H9 (cell line): ENCODE data around the gene PLAU. TPM values are rescaled to one million over a fixed set of nuclear protein-coding genes. Genes with fewer than 3 reads are reported as not detected.

Experiments used
- DNase-seq: peaks from one replicate; pipeline ENCODE4 v3.0.0-alpha.2; 2017
- H2AFZ ChIP-seq: one replicate; pipeline ENCODE4 v1.6.1; 2013; ENCODE audit warnings: mild to moderate bottlenecking, low read length, control low read depth, moderate library complexity
- H2AK5ac ChIP-seq: 2 replicates; pipeline ENCODE4 v1.6.1; 2013; ENCODE audit warnings: low read length, control low read depth, mixed read lengths; ENCODE audit not compliant: insufficient read length
- H2BK120ac ChIP-seq: one replicate; pipeline ENCODE4 v1.6.1; 2013; ENCODE audit warnings: low read depth, mild to moderate bottlenecking, low read length, control low read depth, inconsistent platforms; ENCODE audit not compliant: poor library complexity, severe bottlenecking
- H2BK12ac ChIP-seq: 2 replicates; pipeline ENCODE4 v1.6.1; 2013; ENCODE audit warnings: low read length, control low read depth, mixed read lengths, low read depth; ENCODE audit not compliant: insufficient read length
- H2BK15ac ChIP-seq: 2 replicates; pipeline ENCODE4 v1.6.1; 2013; ENCODE audit warnings: low read depth, low read length, control low read depth
- H2BK20ac ChIP-seq: one replicate; pipeline ENCODE4 v1.6.1; 2013; ENCODE audit warnings: low read depth, mild to moderate bottlenecking, low read length, control low read depth, inconsistent platforms; ENCODE audit not compliant: poor library complexity, severe bottlenecking
- H2BK5ac ChIP-seq: 2 replicates; pipeline ENCODE4 v1.6.1; 2013; ENCODE audit warnings: low read length, control low read depth, mixed read lengths; ENCODE audit not compliant: insufficient read length
- H3K14ac ChIP-seq: 2 replicates; pipeline ENCODE4 v1.6.1; 2013; ENCODE audit warnings: low read length, control low read depth; ENCODE audit not compliant: insufficient read depth
- H3K18ac ChIP-seq: 2 replicates; pipeline ENCODE4 v1.6.1; 2013; ENCODE audit warnings: low read depth, mild to moderate bottlenecking, mixed read lengths, low read length, control low read depth; ENCODE audit not compliant: insufficient read length
- H3K23ac ChIP-seq: 2 replicates; pipeline ENCODE4 v1.6.1; 2013; ENCODE audit warnings: low read length, control low read depth, mixed read lengths, low read depth; ENCODE audit not compliant: insufficient read length
- H3K23me2 ChIP-seq: 2 replicates; pipeline ENCODE4 v1.6.1; 2013; ENCODE audit warnings: low read depth, mild to moderate bottlenecking, mixed read lengths, low read length, control low read depth; ENCODE audit not compliant: insufficient read length, poor library complexity, severe bottlenecking
- H3K27ac ChIP-seq: 2 replicates; pipeline ENCODE4 v1.5.1; 2013; ENCODE audit warnings: low read length, control low read depth, mixed read lengths, low read depth; ENCODE audit not compliant: insufficient read length
- H3K27me3 ChIP-seq: 2 replicates; pipeline ENCODE4 v1.6.1; 2013; ENCODE audit warnings: low read length, control low read depth, inconsistent platforms; ENCODE audit not compliant: insufficient read depth
- H3K4ac ChIP-seq: 2 replicates; pipeline ENCODE4 v1.6.1; 2013; ENCODE audit warnings: low read depth, mild to moderate bottlenecking, control low read depth, inconsistent platforms, low read length, moderate library complexity
- H3K4me1 ChIP-seq: 2 replicates; pipeline ENCODE4 v1.6.1; 2013; ENCODE audit warnings: low read length, control low read depth, inconsistent platforms; ENCODE audit not compliant: insufficient read depth
- H3K4me2 ChIP-seq: 2 replicates; pipeline ENCODE4 v1.6.1; 2013; ENCODE audit warnings: low read length, control low read depth, mixed read lengths; ENCODE audit not compliant: insufficient read length, insufficient read depth
- H3K56ac ChIP-seq: 2 replicates; pipeline ENCODE4 v1.6.1; 2013; ENCODE audit warnings: low read depth, mild to moderate bottlenecking, mixed read lengths, low read length, control low read depth; ENCODE audit not compliant: insufficient read length
- H3K79me1 ChIP-seq: 2 replicates; pipeline ENCODE4 v1.6.1; 2013; ENCODE audit warnings: low read depth, mild to moderate bottlenecking, moderate library complexity, low read length, control low read depth, inconsistent platforms; ENCODE audit not compliant: insufficient read depth, poor library complexity, severe bottlenecking
- H3K79me2 ChIP-seq: 2 replicates; pipeline ENCODE4 v1.6.1; 2013; ENCODE audit warnings: low read length, control low read depth, inconsistent platforms; ENCODE audit not compliant: insufficient read depth
- H3K9ac ChIP-seq: 2 replicates; pipeline ENCODE4 v1.6.1; 2013; ENCODE audit warnings: low read length, control low read depth, mixed read lengths; ENCODE audit not compliant: insufficient read length; ENCODE audit errors: extremely low read depth
- H3K9me3 ChIP-seq: one replicate; pipeline ENCODE4 v1.6.1; 2013; ENCODE audit warnings: low read depth, low read length, inconsistent platforms; ENCODE audit not compliant: control insufficient read depth
- H3T11ph ChIP-seq: one replicate; pipeline ENCODE4 v1.6.1; 2013; ENCODE audit warnings: mild to moderate bottlenecking, low read length, control low read depth, inconsistent platforms
- H4K20me1 ChIP-seq: one replicate; pipeline ENCODE4 v1.6.1; 2013; ENCODE audit not compliant: control insufficient read depth, insufficient read length, insufficient read depth
- H4K5ac ChIP-seq: 2 replicates; pipeline ENCODE4 v1.6.1; 2013; ENCODE audit warnings: low read depth, mild to moderate bottlenecking, mixed read lengths, low read length, control low read depth; ENCODE audit not compliant: insufficient read length
- H4K8ac ChIP-seq: replicated peaks from 2 replicates; pipeline ENCODE4 v1.6.1; 2013; ENCODE audit warnings: low read length, control low read depth, mixed read lengths, low read depth; ENCODE audit not compliant: insufficient read length
- H4K91ac ChIP-seq: 2 replicates; pipeline ENCODE4 v1.6.1; 2013; ENCODE audit warnings: low read depth, mild to moderate bottlenecking, moderate library complexity, mixed read lengths, low read length, control low read depth; ENCODE audit not compliant: insufficient read length
- H3K27ac Mint-ChIP-seq, 3 experiments: 2 replicates in 2 of 3; 3 replicates in 1 of 3; pipeline ENCODE4 v1.8.0; 2020 to 2021; ENCODE audit warnings: mixed read lengths in 3 of 3, mild to moderate bottlenecking in 1 of 3, moderate library complexity in 1 of 3
- H3K27me3 Mint-ChIP-seq: 2 replicates; pipeline ENCODE4 v1.8.0; 2021; ENCODE audit warnings: low read depth, mild to moderate bottlenecking, moderate library complexity, mixed read lengths
- H3K36me3 Mint-ChIP-seq, 3 experiments: 2 replicates in 2 of 3; 3 replicates in 1 of 3; pipeline ENCODE4 v1.8.0; 2020 to 2021; ENCODE audit warnings: low read depth in 3 of 3, mixed read lengths in 3 of 3; ENCODE audit not compliant: insufficient read depth in 1 of 3
- H3K4me1 Mint-ChIP-seq, 2 experiments: 2 replicates each; pipeline ENCODE4 v1.8.0; 2020; ENCODE audit warnings: mixed read lengths in 2 of 2
- H3K4me3 Mint-ChIP-seq, 2 experiments: 2 replicates in 1 of 2; 3 replicates in 1 of 2; pipeline ENCODE4 v1.8.0; 2020 to 2021; ENCODE audit warnings: mild to moderate bottlenecking in 2 of 2, mixed read lengths in 2 of 2, moderate library complexity in 1 of 2
- H3K9me3 Mint-ChIP-seq, 2 experiments: 2 replicates in 1 of 2; 3 replicates in 1 of 2; pipeline ENCODE4 v1.8.0; 2020; ENCODE audit warnings: mild to moderate bottlenecking in 2 of 2, mixed read lengths in 2 of 2, moderate library complexity in 1 of 2
- WGBS: extraction: QIAGEN DNeasy Blood & Tissue Kit; methylation state at CpG from one replicate; pipeline ENCODE4 v1.1.7; 2013; ENCODE audit warnings: missing lambda C conversion rate, low lambda C conversion rate, mixed read lengths; ENCODE audit not compliant: insufficient read length; ENCODE audit errors: extremely low coverage; 5-methylcytosine and 5-hydroxymethylcytosine counted together
- total RNA-seq: library from RNA; stranded (reverse); gene quantifications from 2 replicates; pipeline ENCODE4 v1.2.1, GENCODE V29; 2021
- TF ChIP-seq, protein P1 (sequence below): fragments of 200-600 bp; sonication (generic); conservative IDR thresholded peaks from 3 replicates; pipeline ENCODE4 v1.8.0; 2021; ENCODE audit warnings: antibody characterized with exemption, mild to moderate bottlenecking

The PLAU gene
- total RNA-seq, 1 experiment from 2014 or later, result 15.0 TPM

DNA sequence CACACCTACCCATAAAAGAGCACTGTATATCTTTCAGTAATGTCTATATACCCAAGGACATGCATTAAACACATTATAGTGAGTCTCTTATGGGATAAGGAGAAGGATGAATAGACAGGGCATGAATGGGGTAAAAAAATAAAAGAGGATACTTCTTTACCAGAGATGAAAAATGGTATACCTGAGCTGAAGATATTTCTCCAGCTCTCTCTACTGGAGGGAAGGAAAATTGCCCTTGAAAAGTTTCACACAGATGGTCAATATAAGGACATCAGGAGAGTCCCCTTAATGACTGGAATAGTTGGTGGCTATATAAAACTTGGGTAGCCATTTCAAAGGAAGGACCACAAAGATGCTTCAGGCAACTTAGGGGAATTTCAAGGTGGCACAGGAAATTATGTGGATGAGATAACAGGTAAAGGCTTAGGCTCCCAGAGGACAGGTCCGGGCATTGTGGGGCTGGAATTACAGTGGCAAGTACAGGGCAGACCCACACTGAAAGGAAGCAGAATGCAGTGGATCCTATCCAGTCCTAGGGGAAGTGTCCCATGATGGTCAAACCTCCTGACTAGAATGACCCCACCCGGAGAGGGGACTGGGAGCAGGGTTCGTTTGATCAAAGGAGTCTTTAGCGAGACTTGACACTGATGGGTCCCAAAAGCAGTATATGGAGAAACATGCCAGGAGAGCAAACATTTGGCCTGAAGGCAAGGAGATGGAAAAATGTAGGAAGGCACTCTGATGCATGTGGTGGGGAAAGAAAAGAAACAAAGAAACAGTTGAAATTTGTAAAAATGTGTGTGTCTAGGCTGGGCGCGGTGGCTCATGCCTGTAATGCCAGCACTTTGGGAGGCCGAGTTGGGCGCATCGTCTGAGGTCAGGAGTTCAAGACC, 35.6 kb downstream of the PLAU start:
- no peak for DNase-seq
- H2BK5ac ChIP-seq, result no peak overlapping the region
- TF ChIP-seq, protein P1, sequence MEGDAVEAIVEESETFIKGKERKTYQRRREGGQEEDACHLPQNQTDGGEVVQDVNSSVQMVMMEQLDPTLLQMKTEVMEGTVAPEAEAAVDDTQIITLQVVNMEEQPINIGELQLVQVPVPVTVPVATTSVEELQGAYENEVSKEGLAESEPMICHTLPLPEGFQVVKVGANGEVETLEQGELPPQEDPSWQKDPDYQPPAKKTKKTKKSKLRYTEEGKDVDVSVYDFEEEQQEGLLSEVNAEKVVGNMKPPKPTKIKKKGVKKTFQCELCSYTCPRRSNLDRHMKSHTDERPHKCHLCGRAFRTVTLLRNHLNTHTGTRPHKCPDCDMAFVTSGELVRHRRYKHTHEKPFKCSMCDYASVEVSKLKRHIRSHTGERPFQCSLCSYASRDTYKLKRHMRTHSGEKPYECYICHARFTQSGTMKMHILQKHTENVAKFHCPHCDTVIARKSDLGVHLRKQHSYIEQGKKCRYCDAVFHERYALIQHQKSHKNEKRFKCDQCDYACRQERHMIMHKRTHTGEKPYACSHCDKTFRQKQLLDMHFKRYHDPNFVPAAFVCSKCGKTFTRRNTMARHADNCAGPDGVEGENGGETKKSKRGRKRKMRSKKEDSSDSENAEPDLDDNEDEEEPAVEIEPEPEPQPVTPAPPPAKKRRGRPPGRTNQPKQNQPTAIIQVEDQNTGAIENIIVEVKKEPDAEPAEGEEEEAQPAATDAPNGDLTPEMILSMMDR, result no peak
- no peak overlapping the region for H2AFZ ChIP-seq
- H4K5ac ChIP-seq, result no peak overlapping the region
- H3K36me3 Mint-ChIP-seq, result peaks cover 7 to 12% (median 10%) of the 10 kb centered on the region in 3 experiments; a peak in 6 of 7 replicates
- H3T11ph ChIP-seq, result no peak overlapping the region
- H2BK15ac ChIP-seq, result no peak overlapping the region
- H2BK120ac ChIP-seq, result no peak overlapping the region
- H2BK20ac ChIP-seq, result no peak overlapping the region
- H3K23ac ChIP-seq, result no peak overlapping the region
- H3K56ac ChIP-seq, result no peak overlapping the region
- H2AK5ac ChIP-seq, result no peak overlapping the region
- no peaks in the 10 kb centered on the region for H3K27me3 ChIP-seq
- no peaks in the 10 kb centered on the region for H3K4me1 ChIP-seq
- no peak overlapping the region for H3K14ac ChIP-seq
- no peak overlapping the region for H3K4me2 ChIP-seq
- H3K27me3 Mint-ChIP-seq, result peaks cover 3% of the 10 kb centered on the region; the same call in 1 of the 2 replicates
- no peaks in the 10 kb centered on the region for H3K23me2 ChIP-seq
- H4K91ac ChIP-seq, result no peak overlapping the region
- no CpG with 5 or more reads among the region's 9 CpGs for WGBS
- no peak overlapping the region for H3K18ac ChIP-seq
- no peaks in the 10 kb centered on the region for H3K79me2 ChIP-seq
- H3K4me1 Mint-ChIP-seq, result peaks cover 8 to 9% of the 10 kb centered on the region in 2 experiments
- peak overlapping the region in 1 of 3 experiments; percentile 19; a peak in 1 of 7 replicates for H3K27ac Mint-ChIP-seq
- H3K79me1 ChIP-seq, result no peaks in the 10 kb centered on the region
- no peak overlapping the region for H3K27ac ChIP-seq
- H4K8ac ChIP-seq, result no peak overlapping the region
- no peak overlapping the region for H2BK12ac ChIP-seq
- H3K9me3 ChIP-seq, result no peaks in the 10 kb centered on the region
- no peak overlapping the region for H3K4ac ChIP-seq
- peaks cover 11 to 15% of the 10 kb centered on the region in 2 experiments for H3K9me3 Mint-ChIP-seq
- no peak overlapping the region for H3K9ac ChIP-seq
- H3K4me3 Mint-ChIP-seq, result no peak overlapping the region
- H4K20me1 ChIP-seq, result no peaks in the 10 kb centered on the region
